ENCODE data around the gene ENKUR. TPM values are rescaled to one million over a fixed set of nuclear protein-coding genes. Genes with fewer than 3 reads are reported as not detected.

Gene ENKUR
- total RNA-seq, 1 donor from 2014 or later, result not detected

DNA sequence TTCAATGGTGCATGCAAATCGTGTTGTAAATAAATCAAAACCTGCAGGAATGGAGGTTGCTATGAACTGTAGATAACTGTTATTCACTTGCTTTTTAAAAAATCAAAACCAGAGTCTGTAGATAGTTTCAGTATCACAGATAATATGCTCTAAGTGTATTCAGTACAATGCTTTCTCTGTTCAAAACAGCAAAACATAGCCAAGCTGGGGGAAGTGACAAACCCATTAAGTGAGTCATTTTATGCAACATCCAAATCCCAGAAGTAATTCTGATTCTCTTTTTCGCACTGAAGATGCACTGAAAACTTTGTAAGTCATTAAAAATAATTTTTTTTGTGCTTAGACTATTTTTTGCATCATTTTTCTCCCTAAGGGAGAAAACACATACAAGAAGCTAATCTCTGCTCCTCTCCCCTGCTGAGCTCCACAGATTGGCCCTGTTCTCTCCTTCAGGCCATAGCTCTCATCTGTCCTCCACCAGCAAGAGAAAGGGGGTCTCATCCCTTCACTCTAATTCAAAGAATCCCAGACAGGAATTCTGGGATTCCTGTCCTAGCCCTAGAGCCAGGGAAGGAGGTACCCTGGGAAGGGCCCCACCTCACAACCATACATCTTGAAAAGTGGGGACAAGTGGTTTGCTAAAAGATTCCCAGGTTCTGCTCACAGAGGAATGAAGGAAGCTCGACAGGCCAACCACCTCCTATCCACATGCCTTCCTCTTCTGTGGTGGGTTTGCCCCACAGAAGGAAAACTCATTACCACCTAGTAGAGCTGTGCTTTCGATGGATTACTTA is 68.5 kb downstream of the ENKUR start:
- H3K36me3 Mint-ChIP-seq (ENCODE audit: unreplicated experiment), result no peaks in the 10 kb centered on the region
- TF ChIP-seq, protein P1, sequence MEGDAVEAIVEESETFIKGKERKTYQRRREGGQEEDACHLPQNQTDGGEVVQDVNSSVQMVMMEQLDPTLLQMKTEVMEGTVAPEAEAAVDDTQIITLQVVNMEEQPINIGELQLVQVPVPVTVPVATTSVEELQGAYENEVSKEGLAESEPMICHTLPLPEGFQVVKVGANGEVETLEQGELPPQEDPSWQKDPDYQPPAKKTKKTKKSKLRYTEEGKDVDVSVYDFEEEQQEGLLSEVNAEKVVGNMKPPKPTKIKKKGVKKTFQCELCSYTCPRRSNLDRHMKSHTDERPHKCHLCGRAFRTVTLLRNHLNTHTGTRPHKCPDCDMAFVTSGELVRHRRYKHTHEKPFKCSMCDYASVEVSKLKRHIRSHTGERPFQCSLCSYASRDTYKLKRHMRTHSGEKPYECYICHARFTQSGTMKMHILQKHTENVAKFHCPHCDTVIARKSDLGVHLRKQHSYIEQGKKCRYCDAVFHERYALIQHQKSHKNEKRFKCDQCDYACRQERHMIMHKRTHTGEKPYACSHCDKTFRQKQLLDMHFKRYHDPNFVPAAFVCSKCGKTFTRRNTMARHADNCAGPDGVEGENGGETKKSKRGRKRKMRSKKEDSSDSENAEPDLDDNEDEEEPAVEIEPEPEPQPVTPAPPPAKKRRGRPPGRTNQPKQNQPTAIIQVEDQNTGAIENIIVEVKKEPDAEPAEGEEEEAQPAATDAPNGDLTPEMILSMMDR (IDR thresholded peaks at IDR 0.05; ENCODE audit: partially characterized antibody, unreplicated experiment), result no peak
- H3K4me1 Mint-ChIP-seq (ENCODE audit: low read depth, unreplicated experiment), result peaks cover 23% of the 10 kb centered on the region
- H3K9me3 Mint-ChIP-seq (ENCODE audit: unreplicated experiment), result peaks cover 8% of the 10 kb centered on the region
- no peak overlapping the region for H3K27ac Mint-ChIP-seq (ENCODE audit: unreplicated experiment)
- no peak for DNase-seq
- peaks cover 3% of the 10 kb centered on the region for H3K27me3 Mint-ChIP-seq (ENCODE audit: unreplicated experiment)
- no peak overlapping the region for H3K4me3 Mint-ChIP-seq (ENCODE audit: unreplicated experiment)

DNA sequence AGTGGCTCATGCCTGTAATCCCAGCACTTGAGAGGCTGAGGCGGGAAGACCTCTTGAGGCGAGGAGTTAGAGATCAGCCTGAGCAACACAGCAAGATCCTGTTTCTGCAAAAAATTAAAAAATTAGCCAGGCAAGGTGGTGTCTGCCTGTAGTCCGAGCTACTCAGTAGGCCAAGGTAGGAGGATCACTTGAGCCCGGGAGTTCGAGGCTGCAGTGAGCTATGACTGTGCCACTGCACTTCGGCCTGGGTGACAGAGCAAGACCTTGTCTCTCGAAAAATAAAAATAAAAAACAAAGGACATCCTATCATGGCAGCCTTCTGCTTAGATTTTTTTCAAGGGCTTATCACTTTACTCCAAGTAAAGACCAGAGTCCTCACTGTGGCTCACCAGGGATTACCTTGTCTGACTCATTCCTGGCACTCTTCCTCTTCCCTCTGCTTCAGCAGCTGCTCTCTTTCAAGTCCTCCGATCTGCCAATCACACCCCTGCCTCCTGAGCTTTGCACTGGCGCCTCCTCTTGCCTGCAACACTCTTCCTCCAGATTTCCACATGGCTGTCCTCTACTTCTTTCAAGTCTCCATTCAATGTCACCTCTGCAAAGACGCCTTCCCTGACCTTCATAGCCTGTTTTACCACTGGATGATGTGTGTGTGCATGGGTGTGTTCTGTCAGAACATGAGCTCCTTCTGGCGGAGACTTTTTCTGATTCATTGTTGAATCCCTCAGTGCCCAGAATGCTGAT is 71.3 kb downstream of the ENKUR start:
- Mint-ChIP-seq H3K36me3 (ENCODE audit: unreplicated experiment) (no peaks in the 10 kb centered on the region), H3K4me3 (ENCODE audit: unreplicated experiment) (no peak overlapping the region), H3K27me3 (ENCODE audit: unreplicated experiment) (peaks cover 3% of the 10 kb centered on the region), H3K27ac (ENCODE audit: unreplicated experiment) (no peak overlapping the region), H3K4me1 (ENCODE audit: low read depth, unreplicated experiment) (peaks cover 5% of the 10 kb centered on the region), H3K9me3 (ENCODE audit: unreplicated experiment) (peaks cover 3% of the 10 kb centered on the region)
- TF ChIP-seq, protein P1 (IDR thresholded peaks at IDR 0.05; ENCODE audit: partially characterized antibody, unreplicated experiment), result no peak
- DNase-seq, result no peak

DNA sequence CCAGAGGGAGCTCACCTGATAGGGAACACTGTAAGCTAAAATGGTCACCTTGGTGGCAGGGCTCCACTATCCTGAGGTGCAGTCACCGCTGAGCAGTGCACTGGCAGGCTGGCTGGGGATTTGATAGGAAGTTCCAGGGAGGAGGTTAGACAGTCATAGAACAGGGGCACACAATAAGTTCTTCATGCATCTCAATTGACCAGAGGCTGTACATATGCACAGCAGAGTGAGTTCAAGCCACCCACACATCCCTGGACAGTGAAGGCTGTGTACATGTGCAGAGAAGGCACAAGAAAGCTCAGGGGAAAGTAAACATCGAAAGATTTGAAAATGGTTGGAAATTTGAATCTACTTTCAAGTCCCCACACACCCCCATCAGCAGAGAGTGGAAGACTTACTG is 77.4 kb downstream of the ENKUR start:
- no peaks in the 10 kb centered on the region for H3K9me3 Mint-ChIP-seq (ENCODE audit: unreplicated experiment)
- TF ChIP-seq, protein P1 (IDR thresholded peaks at IDR 0.05; ENCODE audit: partially characterized antibody, unreplicated experiment), result no peak
- no peak overlapping the region for H3K27ac Mint-ChIP-seq (ENCODE audit: unreplicated experiment)
- no peaks in the 10 kb centered on the region for H3K27me3 Mint-ChIP-seq (ENCODE audit: unreplicated experiment)
- H3K36me3 Mint-ChIP-seq (ENCODE audit: unreplicated experiment), result peaks cover 4% of the 10 kb centered on the region
- no peaks in the 10 kb centered on the region for H3K4me1 Mint-ChIP-seq (ENCODE audit: low read depth, unreplicated experiment)
- no peak overlapping the region for H3K4me3 Mint-ChIP-seq (ENCODE audit: unreplicated experiment)
- DNase-seq, result no peak

DNA sequence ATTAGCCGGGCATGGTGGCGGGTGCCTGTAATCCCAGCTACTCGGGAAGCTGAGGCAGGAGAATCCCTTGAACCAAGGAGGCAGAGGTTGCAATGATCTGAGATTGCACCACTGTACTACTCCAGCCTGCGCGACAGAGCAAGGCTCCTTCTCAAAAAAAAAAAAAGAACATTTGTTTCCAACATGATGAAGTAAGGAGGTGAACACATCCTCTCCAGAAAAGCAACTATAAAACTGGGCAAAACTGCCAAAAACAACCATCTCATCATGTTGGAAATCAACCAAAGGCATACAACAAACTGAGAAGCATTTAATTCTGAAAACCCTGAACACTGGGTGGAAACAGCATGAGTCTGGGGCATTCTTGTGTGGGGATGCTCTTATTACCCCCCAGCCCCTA is 77.9 kb downstream of the ENKUR start:
- no peak overlapping the region for H3K27ac Mint-ChIP-seq (ENCODE audit: unreplicated experiment)
- peaks cover 4% of the 10 kb centered on the region for H3K36me3 Mint-ChIP-seq (ENCODE audit: unreplicated experiment)
- H3K4me3 Mint-ChIP-seq (ENCODE audit: unreplicated experiment), result no peak overlapping the region
- no peaks in the 10 kb centered on the region for H3K9me3 Mint-ChIP-seq (ENCODE audit: unreplicated experiment)
- no peaks in the 10 kb centered on the region for H3K27me3 Mint-ChIP-seq (ENCODE audit: unreplicated experiment)
- no peak for DNase-seq
- no peaks in the 10 kb centered on the region for H3K4me1 Mint-ChIP-seq (ENCODE audit: low read depth, unreplicated experiment)
- TF ChIP-seq, protein P1 (IDR thresholded peaks at IDR 0.05; ENCODE audit: partially characterized antibody, unreplicated experiment), result no peak

All from glutamatergic neuron (in vitro differentiated cells).